ENCODE data around the gene YBX2. TPM values are rescaled to one million over a fixed set of nuclear protein-coding genes. Genes with fewer than 3 reads are reported as not detected.

YBX2 gene
- total RNA-seq, 1 donor from 2014 or later = 0.35 TPM

DNA sequence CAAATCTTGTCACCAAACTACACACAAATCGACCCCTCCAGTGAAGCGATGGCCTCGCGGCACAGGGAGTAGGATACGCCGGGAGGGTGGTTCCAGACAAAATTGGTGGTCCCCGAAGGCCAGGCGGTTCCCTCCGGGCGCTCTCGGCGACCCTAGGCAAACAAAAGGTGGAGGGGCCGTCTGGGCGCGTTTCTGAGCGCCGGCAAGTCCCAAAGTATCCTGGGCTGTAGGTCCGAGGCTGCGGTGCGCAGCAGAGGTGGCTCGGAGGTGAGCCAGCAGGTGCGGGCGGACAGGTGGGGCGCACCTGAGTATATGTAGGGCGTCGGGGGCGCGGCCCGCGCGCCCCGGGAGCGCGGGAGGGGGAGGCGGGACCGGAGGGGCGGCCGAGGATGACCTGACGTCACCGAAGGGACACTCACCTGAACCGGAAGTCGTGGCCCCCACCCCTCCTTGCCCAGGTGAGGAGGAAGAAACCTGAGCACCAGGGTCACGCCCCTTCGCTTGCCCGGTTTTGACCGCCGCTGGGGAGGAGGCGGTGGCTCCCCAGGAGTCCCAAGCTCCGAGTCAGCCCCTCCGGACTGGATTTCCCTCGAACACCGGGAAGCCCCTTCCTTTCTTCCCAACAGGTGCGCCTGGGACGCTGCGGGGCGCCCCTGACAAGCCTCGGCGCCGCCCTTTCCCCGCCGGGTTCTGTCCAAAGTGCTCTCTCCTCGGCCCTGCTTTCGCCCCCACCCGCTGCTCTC, 32.1 kb downstream of the YBX2 start, which contains the start of gene CLDN7:
Gene CLDN7, minus strand, starts transcription at position 287 of the 743 bp plus-strand sequence. CDS start 435 bp downstream, outside the sequence.
- H3K4me3 ChIP-seq (ENCODE audit: low read depth, low read length) = peak within 1 kb of the TSS; percentile 58
- TF ChIP-seq, protein P1, sequence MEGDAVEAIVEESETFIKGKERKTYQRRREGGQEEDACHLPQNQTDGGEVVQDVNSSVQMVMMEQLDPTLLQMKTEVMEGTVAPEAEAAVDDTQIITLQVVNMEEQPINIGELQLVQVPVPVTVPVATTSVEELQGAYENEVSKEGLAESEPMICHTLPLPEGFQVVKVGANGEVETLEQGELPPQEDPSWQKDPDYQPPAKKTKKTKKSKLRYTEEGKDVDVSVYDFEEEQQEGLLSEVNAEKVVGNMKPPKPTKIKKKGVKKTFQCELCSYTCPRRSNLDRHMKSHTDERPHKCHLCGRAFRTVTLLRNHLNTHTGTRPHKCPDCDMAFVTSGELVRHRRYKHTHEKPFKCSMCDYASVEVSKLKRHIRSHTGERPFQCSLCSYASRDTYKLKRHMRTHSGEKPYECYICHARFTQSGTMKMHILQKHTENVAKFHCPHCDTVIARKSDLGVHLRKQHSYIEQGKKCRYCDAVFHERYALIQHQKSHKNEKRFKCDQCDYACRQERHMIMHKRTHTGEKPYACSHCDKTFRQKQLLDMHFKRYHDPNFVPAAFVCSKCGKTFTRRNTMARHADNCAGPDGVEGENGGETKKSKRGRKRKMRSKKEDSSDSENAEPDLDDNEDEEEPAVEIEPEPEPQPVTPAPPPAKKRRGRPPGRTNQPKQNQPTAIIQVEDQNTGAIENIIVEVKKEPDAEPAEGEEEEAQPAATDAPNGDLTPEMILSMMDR (conservative IDR thresholded peaks at IDR 0.05; ENCODE audit: low read depth, low read length) = no peak
- no peak for DNase-seq (ENCODE audit: low read depth)

DNA sequence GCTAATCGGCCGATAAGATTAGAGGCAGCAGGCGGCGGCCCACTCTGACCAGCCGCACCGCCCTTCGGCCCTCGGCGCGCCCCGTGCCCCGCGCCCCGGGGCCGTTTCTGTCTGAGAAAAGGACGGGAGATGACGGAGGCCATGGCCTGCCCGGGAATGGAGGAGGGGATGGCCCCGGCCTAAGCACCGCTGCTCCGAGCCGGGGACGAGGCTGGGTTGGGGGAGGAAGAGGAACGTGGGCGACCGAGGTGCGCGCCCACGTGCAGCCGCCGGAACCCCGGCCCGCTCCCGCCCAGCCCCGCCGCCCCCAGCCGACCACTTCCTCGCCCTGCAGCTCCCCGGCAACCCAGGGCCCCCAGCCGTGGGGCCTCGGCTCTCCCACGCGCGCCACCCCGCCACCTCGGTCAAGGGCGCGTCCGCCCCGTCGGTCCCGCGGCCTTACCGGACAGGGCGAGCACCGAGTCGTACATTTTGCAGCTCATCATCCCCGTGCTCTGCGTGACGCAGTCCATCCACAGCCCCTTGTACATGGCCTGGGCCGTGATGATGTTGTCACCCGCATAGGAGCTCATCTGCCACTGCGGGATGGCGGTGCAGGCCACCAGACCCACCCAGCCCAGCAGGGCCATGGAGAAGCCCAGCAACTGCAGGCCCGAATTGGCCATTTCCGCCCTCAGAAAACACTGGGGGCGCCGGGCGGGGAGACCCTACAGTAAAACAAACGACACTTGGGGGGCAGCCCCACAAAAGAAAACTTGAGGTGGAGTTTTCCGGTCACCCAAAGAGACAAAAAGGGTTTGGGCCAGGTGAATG, 32.9 kb downstream of the YBX2 start:
- no peak for DNase-seq (ENCODE audit: low read depth)
- H3K4me3 ChIP-seq (ENCODE audit: low read depth, low read length) = peak overlapping the region; percentile 58
- TF ChIP-seq, protein P1 (conservative IDR thresholded peaks at IDR 0.05; ENCODE audit: low read depth, low read length) = no peak

DNA sequence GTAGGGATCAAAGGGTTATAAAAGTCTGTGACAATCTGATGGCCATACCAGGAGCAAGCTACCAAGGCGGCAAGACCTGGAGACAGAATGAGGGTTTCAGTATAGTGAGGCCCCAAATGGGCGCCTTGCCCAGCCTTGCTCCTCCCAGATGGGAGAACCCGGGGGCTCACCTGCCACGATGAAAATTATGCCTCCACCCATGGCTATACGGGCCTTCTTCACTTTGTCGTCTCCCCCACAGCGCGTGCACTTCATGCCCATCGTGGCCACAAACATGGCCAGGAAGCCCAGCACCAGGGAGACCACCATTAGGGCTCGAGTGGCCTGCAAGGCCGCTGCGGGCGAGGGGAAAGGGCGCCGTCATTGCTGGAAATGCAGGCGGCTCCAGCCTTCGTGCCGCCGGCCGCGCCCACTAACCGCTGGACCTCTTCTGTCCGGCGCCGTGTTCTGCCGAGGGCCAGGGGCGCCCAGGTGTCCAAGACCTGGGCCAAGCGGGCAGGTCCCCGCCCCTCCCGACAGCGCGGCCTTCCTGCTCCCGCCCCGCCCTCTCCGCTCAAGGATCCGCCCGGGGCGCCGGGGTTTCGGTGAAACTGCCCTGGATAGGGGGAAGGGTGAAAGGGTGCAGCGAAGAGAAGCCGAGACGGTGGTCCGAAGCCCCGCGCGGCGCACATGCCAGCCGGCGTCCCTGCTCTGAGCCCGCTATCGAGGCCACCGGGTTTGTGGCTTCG, 33.6 kb downstream of the YBX2 start:
- TF ChIP-seq, protein P1 (conservative IDR thresholded peaks at IDR 0.05; ENCODE audit: low read depth, low read length) = no peak
- no peak for DNase-seq (ENCODE audit: low read depth)
- H3K4me3 ChIP-seq (ENCODE audit: low read depth, low read length) = peak overlapping the region; percentile 58

DNA sequence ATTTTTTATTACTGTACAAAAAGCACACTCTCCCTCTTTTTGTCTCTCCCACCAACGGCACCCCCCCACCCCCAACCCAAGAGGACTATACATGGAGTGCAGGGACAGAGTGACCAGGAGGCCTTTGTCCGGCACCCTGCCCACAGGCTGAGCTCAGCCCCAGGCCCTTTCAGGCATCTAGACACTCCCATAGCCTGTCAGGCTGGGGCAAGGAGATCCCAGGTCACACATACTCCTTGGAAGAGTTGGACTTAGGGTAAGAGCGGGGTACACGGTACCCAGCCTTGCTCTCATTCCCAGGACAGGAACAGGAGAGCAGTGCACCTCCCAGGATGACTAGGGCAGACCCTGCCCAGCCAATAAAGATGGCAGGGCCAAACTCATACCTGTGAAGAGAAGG, 34.3 kb downstream of the YBX2 start:
- TF ChIP-seq, protein P1 (conservative IDR thresholded peaks at IDR 0.05; ENCODE audit: low read depth, low read length) = no peak
- DNase-seq (ENCODE audit: low read depth) = no peak
- peak overlapping the region; percentile 58 for H3K4me3 ChIP-seq (ENCODE audit: low read depth, low read length)

DNA sequence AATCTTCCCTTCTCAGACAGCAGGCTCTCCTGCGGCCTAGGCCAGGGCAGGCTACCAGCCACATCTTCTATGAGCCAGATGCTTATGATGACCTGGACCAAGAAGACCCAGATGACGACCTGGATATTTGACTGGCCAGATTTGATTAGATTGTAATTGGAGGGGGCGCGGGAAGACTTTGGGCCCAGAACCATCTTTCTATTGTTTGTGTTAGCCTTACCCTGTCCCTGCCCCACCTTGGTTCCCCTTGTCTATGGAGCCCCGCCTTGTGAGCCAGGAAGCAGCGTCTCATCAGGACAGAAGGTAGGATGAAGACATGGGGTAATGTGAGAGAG, 34.9 kb downstream of the YBX2 start:
- TF ChIP-seq, protein P1 (conservative IDR thresholded peaks at IDR 0.05; ENCODE audit: low read depth, low read length) = no peak
- DNase-seq (ENCODE audit: low read depth) = no peak

DNA sequence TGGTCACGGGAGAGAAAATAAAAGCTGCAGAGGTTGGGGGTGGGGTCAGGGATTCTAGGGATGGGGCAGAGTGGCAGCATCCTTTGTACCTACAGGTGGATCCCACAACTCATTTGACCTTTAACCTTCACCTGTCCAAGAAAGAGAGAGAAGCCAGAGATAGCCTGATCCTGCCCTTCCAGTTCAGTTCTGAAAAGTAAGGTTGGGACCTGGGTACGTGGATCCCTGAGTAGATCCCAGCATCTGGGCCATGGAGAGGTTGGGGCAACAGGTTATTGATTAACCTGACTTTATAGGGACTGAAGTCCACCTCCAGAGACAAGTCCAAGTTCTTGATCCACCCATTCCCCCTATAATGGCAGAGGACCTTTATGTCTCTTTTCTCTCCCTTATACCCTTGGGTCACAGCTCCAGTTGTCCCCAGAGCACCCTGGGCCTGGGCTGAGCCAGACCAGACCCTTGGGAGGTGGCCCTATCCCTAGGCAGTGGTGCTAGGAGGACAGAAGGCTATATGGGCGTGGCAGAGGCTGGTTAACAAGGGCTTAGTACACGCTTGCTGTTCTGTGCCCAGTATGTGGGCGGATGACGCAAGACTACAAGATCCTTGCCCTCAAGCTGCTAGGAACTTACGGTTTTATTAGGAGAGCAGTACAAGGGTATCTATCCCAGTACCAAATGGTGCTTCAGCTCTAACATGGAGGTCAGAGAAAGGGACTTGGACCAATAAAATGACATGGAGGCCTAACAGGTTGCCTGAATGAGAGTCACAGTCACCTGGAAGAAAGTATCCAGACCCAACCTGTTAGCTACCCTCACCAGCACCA, 35.5 kb downstream of the YBX2 start:
- no peak overlapping the region for H3K4me3 ChIP-seq (ENCODE audit: low read depth, low read length)
- no peak for DNase-seq (ENCODE audit: low read depth)

More for the DNA sequence above, 34.9 kb downstream of the YBX2 start:
- H3K4me3 ChIP-seq (ENCODE audit: low read depth, low read length) = no peak overlapping the region

More for the DNA sequence above, 35.5 kb downstream of the YBX2 start:
- TF ChIP-seq, protein P1 (conservative IDR thresholded peaks at IDR 0.05; ENCODE audit: low read depth, low read length) = no peak
